Activated CD8-positive, alpha-beta memory T cell treated with anti-CD3 and anti-CD28 coated beads for 36 hours (primary cell): ENCODE data around the gene GASK1B. TPM values are rescaled to one million over a fixed set of nuclear protein-coding genes. Genes with fewer than 3 reads are reported as not detected.

Experiments
- CTCF ChIA-PET: fragments of 350-600 bp; sonication (Branson Sonifier 250); formaldehyde crosslinking; loops from one replicate; lab custom pipeline; 2021; ENCODE audit warnings: antibody characterized with exemption; lab: Charles Lee
- POLR2A ChIA-PET: fragments of 350-600 bp; sonication (Branson Sonifier 250); formaldehyde crosslinking; loops from one replicate; lab custom pipeline; 2021; ENCODE audit warnings: antibody characterized with exemption; lab: Charles Lee
- total RNA-seq, 2 experiments: library from RNA; stranded (reverse); gene quantifications; one replicate each; pipeline ENCODE4 v1.2.3, GENCODE V29; 2021

GASK1B gene
- total RNA-seq, 2 experiments from 2014 or later: not detected

DNA sequence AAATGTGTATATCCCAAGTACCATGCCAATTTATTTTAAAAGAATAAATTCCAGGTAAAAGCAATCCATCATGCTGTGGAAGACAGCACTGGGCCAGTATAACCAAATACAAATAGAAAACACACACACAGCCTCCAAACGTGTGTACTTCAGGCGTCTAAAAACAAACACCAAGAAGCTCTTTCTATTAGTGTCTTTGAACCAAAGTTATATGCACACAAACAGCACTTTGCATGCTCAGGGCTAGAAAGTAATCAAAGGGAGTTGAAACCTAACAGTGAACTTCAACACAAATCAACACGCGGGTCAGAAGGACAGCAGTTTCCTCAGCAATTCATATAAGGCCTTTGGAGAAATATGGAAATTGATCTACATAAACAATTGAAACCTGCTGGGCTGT is 15.4 kb downstream of the GASK1B start:
- ChIA-PET CTCF (no interaction called here), POLR2A (no interaction called here)

- ChIA-PET POLR2A (no interaction called here), CTCF (no interaction called here)
These were observed 17.0 kb downstream of the GASK1B start for GRCh38 chr4:158155656-158156356.

- CTCF ChIA-PET: interaction anchor here (0.7 kb wide), 1 partner anchor 69 kb away, joined by 3 read pairs; no protein-coding TSS in a partner anchor
- POLR2A ChIA-PET: no interaction called here
These were observed 25.7 kb downstream of the GASK1B start for GRCh38 chr4:158147151-158147550.

DNA sequence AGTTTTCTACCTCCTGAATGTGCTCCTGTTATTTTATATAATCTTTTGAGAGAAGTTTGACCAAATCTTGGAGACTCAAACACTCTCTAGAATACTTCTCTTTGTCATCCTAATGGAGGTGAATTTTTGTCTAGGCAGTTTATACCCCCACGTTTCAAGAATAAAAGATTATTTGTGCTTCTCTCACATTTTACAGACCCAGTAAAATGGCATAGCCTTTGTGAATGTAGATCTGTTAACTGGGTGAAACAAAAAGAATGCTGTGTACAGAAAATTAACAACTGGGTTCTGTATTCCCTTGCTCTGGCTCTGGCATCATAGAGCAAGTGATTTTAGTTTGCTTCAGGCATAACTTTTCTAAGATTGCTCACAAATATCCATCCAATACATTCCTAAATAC is 26.1 kb downstream of the GASK1B start:
- ChIA-PET POLR2A (no interaction called here), CTCF (interaction anchor here (0.7 kb wide), 1 partner anchor 69 kb away, joined by 3 read pairs; no protein-coding TSS in a partner anchor)

DNA sequence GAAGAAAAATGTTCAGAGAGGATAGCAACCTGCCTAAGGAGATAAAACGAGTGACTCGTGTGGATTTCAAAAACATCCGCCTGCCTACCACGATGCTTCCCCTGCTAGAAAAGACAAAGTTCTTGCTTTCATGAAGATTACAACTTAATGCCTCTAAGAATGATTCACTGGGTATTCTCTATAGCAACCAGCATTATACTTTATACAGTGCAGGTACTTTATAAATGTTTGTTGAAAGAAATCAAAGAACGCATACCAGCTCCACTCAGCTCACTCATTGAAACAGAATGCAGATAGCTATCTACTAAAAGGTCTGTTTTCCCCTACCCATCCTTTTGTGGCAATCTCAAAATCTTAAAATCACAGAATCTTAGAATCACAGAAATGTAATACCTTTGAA is 33.7 kb downstream of the GASK1B start:
- ChIA-PET POLR2A (no interaction called here), CTCF (no interaction called here)

- CTCF ChIA-PET: no interaction called here
- POLR2A ChIA-PET: no interaction called here
These were observed 38.6 kb downstream of the GASK1B start for GRCh38 chr4:158134222-158134621.

GRCh38 chr4:158133551-158133950 is 39.3 kb downstream of the GASK1B start:
- ChIA-PET POLR2A (no interaction called here), CTCF (no interaction called here)

DNA sequence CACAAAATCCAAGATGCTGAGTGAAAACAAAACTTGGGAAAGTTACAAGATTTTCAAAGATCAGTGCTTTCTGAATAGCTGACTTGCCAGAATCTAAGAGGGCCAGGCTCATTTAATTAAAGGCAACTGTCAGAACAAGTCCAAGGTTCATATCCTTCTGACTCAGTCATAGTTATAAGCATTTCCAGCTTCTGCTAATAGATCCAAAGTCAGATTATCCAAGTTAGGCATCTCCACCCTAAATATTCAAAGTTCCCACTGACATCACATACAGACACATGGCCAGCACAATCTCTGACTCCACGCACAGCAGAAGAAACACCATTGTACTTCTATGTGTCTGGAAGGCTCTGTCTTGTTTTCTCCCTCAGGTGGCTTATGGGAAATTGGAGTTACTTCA is 41.8 kb downstream of the GASK1B start:
- ChIA-PET POLR2A (no interaction called here), CTCF (no interaction called here)

DNA sequence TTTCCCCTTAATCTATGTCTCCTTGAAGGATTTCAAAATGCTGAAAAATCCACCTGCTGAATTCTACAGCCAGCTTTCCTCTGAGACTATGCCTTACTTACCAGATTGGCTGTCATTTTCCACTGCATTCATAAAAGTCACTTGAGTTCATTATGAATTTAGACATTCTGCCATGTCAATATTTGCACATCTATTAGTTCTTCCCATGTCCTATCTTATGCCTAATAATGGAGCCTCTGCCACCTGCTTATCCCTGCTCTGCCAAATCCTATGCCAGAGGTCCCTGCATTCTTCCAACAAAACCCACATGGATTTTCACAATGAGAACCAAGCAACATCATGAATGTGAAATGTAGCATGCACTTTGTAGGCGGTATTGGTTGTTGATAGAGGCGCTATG is 42.6 kb downstream of the GASK1B start:
- ChIA-PET CTCF (no interaction called here), POLR2A (no interaction called here)

DNA sequence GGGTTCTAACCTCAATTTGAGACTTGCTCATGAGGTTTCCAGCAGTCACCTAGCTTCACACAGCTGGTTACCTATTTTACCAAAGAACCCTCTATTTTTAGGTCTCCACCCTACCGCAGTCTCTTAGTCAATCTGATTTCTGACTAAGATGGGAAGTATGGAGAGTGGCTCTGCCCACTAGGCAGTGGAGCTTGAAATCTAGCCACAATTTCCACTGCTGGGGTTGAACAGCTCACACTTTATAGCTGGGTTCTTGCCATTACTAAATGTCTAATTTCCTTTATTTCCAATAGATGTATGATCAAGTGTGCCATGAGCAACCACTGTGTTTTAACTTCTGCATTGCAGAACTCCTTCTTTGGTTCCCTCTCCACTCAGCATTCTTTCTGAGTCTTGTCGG is 43.1 kb downstream of the GASK1B start:
- ChIA-PET CTCF (no interaction called here), POLR2A (no interaction called here)

GRCh38 chr4:158128540-158128939 is 44.3 kb downstream of the GASK1B start:
- POLR2A ChIA-PET: no interaction called here
- CTCF ChIA-PET: no interaction called here

DNA sequence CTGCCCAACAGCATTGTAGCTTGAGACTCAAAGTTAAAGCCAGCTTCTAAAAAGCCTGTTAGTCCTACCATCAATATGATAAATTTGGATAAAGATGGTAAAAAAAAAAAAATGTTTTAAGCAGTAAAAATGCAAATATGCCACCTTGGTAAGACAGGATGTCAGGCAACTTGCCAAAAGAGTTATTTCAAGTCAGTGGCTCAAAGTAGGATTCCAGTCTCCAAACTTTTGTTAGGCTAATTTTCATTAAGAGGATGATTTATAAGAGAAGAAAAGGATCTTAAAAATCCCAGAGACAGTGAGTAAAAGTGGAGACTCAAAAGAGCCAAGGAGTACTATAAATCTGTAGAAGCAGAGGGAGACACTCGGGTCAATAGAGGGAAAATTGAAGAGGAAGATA is 47.5 kb downstream of the GASK1B start:
- ChIA-PET CTCF (no interaction called here), POLR2A (no interaction called here)

Other genes with a start within 250 kb of the GASK1B start
- gene TMEM144, start 37.5 kb upstream of the GASK1B start, total RNA-seq: not detected